GM19035 (cell line): ENCODE results near the gene SLC25A29.
A peak's percentile ranks its signal among the peaks of the same experiment; 100 is the strongest.

Experiments
- ATAC-seq: cut with Tn5 transposase; IDR thresholded peaks from one replicate; pipeline ENCODE4 v1.9.1; 2021; ENCODE audit not compliant: unreplicated experiment

SLC25A29 gene

GRCh38 chr14:100332071-100332639, 25.9 kb upstream of the SLC25A29 start:
- no peak for ATAC-seq

GRCh38 chr14:100330388-100330931, 24.2 kb upstream of the SLC25A29 start:
- no peak for ATAC-seq

- ATAC-seq = no peak
These were observed 23.7 kb upstream of the SLC25A29 start for GRCh38 chr14:100330007-100330344.

- ATAC-seq = no peak
These were observed 23.2 kb upstream of the SLC25A29 start for GRCh38 chr14:100329233-100330006.

- no peak for ATAC-seq
These were observed 22.4 kb upstream of the SLC25A29 start for GRCh38 chr14:100328495-100329163.

- no peak for ATAC-seq
These were observed 20.9 kb upstream of the SLC25A29 start for GRCh38 chr14:100327128-100327527.

- no peak for ATAC-seq
These were observed 19.7 kb upstream of the SLC25A29 start for GRCh38 chr14:100325958-100326357.

- ATAC-seq = no peak
These were observed 19.0 kb upstream of the SLC25A29 start for GRCh38 chr14:100325231-100325632.

GRCh38 chr14:100323942-100324307, 17.7 kb upstream of the SLC25A29 start:
- ATAC-seq = no peak

GRCh38 chr14:100323121-100323941, 17.1 kb upstream of the SLC25A29 start, which contains the start of gene SLC25A47:
Gene SLC25A47 (plus strand): TSS chr14:100323339. CDS start chr14:100323415, 76 bp downstream.
- ATAC-seq = no peak

- no peak for ATAC-seq
These were observed 16.1 kb upstream of the SLC25A29 start for GRCh38 chr14:100322138-100322957.

- ATAC-seq = no peak
These were observed 15.4 kb upstream of the SLC25A29 start for GRCh38 chr14:100321473-100322137.

GRCh38 chr14:100320157-100320856, 14.1 kb upstream of the SLC25A29 start:
- ATAC-seq = no peak

GRCh38 chr14:100317912-100318808, 11.9 kb upstream of the SLC25A29 start:
- ATAC-seq = peak; percentile 82

GRCh38 chr14:100317389-100317788, 11.1 kb upstream of the SLC25A29 start:
- ATAC-seq = no peak

- no peak for ATAC-seq
These were observed 8.5 kb upstream of the SLC25A29 start for GRCh38 chr14:100314724-100315123.

- no peak for ATAC-seq
These were observed 7.4 kb upstream of the SLC25A29 start for GRCh38 chr14:100313464-100314230.
